ENCODE data around the gene PGS1.

The PGS1 gene

DNA sequence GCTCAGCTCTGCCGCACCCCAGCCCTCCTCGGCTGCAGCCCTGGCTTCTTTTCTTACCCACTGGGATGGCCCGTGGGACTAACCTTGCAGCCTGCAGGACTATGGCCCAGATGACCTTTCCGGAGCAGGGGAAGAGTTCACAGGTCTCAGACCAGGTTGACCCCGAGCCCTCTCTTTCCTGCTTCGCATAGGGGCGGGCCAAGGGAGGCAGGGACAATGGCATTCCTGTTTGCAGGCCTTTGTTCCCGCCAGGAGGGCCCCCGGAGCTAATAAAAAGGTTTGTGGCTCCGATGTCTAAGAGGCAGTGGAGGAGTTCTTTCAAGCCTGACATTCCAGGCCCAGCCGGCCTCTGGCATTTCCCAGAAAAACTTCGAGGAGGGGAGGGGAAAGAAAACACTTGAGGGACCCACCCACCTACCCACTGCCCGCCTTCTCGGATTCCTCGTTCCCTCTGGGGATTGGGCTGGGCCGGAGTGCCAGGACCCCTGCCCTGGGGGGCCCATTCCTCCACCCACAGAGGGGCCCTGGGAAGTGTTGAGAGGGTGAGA lies 12.8 kb upstream of the PGS1 start:
- DNase-seq = no peak

DNA sequence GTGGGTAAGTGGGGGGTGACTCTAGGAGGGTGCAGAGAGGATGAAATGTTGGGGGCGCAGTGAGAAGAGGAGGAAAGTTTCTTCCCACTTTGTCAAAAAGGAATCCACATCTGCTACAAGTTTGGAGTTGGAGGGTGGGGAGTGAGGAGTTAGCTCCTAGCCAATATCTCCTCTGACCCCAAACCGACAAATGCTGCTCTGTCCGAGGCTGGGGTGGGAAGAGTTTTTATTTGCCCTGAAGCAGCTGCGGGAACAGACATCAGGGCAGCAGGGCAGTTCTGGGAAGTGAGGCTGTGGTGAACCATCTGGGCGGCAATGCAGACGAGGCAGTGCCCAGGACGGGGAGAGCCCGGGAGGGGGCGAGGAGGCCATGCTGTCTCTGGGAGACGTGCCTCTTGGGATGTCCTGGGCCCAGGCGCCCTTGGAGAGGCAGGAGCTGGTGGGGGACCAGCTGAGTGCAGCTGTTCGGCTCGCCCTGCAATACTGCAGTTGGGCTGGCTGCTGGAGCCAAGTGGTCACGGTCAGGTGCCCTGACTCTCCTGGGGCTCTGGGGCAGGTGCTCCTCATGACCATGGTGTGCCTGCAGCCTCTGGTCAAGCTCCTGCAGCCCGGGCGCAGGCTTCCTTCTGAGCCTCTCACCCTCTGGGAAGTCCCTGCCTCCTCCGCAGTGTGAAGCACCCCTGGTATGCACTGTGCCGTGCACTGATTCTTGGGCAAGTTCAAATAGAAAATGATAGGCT lies 12.2 kb upstream of the PGS1 start:
- DNase-seq = no peak

- no peak for DNase-seq
These were observed 11.3 kb upstream of the PGS1 start for GRCh38 chr17:78367193-78367592.

DNA sequence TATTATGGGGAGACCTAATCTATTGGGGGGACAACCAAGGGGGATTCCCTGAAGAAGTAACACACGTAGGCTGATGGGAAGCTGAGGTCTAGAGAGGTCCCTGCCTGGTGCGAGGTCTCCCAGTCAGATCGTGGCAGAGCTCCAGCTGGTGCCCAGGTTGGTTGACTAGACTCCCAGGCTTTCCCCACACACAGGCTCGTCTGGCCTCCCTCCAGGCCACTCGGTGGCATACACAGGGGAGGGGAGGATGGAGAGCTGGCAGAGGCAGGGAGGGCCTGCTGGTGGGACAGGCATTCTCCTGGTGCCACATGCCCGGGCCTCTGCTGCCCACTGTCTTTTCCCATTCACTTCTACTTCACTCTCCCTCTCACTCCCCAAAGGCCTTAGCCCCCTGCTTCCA lies 10.1 kb upstream of the PGS1 start:
- no peak for DNase-seq

DNA sequence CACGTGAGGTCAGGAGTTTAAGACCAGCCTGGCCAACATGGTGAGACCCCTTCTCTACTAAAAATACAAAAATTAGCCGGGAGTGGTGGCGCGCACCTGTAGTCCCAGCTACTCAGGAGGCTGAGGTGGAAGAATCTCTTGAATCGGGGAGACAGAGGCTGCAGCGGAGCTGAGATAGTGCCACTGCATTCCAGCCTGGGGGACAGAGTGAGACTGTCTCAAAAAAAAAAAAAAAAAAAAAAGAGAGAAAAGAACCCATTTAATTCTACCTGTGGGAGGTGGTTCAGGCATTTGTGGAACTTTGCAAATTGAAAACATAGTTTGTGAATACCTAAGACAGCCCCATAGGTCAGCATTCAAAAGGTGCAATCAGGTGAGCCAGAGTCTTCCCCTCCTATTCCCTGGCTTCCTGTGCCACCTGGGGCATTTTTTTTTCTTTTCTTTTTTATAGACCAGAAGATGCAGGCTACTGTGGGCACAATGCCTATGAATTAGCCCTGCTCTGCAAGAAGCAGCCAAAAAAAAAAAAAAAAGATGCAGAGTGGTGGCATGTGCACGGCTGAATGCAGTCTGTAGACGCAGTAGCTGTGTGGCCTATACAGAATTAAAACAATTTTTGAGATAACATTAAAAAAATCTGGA lies 9.5 kb upstream of the PGS1 start:
- no peak for DNase-seq

DNA sequence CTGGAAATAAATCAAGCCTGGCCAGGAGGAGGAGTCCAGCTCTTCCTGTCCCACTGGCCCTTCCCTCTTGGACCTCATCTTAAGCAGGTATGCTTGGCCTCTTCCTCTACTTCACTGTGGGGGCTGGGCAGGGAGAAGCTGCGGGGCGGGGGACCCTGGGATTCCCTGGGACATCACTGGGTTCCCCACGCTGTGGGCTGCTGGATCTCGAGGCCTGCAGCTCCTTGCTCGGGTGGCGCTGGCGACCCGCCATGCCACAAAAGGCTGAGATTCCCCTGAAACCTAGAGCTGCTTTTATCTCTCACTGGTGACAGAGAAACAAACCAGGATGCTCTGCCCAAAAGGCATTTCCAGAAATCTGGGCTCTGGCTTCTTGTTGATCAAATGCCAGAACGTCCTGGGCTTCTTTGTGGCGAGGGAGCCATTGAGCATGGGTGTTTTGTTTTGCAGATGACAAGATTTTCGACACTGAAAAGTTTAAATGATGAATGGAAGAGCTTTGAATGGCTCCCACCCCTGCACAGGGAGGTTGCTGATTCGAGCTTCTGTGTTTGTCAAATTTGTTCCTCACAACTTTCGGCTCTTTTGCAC lies 8.6 kb upstream of the PGS1 start:
- DNase-seq = no peak

GRCh38 chr17:78371056-78371455 lies 7.4 kb upstream of the PGS1 start:
- DNase-seq = no peak

- no peak for DNase-seq
These were observed 5.6 kb upstream of the PGS1 start for GRCh38 chr17:78372841-78373240.

- no peak for DNase-seq
These were observed 4.3 kb upstream of the PGS1 start for GRCh38 chr17:78374189-78374588.

- no peak for DNase-seq
These were observed 3.7 kb upstream of the PGS1 start for GRCh38 chr17:78374631-78375274.

- DNase-seq = no peak
These were observed 2.9 kb upstream of the PGS1 start for GRCh38 chr17:78375401-78376151.

GRCh38 chr17:78376161-78376560 lies 2.3 kb upstream of the PGS1 start:
- DNase-seq = no peak

- DNase-seq = no peak
These were observed 608 bp upstream of the PGS1 start for GRCh38 chr17:78377858-78378224.

- peak; percentile 51 for DNase-seq
These were observed 662 bp downstream of the PGS1 start for GRCh38 chr17:78379131-78379491.

GRCh38 chr17:78380370-78380769 lies 1.9 kb downstream of the PGS1 start:
- DNase-seq = peak; percentile 49

GRCh38 chr17:78381601-78382232 lies 3.3 kb downstream of the PGS1 start:
- DNase-seq = peak; percentile 82

DNA sequence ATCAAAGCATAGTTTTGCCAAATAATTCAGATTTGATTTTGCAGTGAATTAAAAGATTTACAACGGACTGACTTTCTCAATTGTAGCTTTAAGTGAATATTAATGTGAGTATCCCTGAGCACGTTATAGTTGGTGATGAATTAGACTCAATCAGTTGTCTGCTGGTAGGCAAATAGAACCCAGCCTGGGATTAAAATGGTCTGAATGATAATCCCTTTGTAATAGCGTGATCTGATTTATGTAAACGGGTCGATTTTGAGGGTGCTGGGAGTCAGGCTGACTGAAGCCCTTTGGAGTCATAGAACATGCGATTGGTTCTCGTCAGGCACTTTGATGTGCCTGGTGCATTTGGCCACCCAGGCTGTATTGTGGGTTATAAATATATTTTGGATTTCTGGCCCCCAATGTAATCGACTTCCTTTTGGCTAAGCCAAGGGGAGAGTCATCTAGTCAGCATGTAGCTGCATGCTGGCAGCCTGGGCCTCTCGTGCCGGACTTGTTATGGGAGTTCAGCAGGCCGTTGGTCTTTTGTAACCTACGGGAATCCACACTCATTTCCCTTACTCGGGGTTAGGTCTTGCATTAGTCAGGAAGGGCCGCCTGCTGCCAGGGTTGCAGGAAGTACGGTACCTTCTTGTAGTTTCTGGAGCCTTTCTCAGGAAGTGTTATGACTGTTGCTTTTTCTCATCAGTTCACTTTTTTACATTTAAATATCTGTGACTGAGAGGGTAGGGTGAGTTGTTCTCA lies 5.4 kb downstream of the PGS1 start:
- peak; percentile 96 for DNase-seq

- DNase-seq = peak; percentile 25
These were observed 6.2 kb downstream of the PGS1 start for GRCh38 chr17:78384479-78385175.

DNA sequence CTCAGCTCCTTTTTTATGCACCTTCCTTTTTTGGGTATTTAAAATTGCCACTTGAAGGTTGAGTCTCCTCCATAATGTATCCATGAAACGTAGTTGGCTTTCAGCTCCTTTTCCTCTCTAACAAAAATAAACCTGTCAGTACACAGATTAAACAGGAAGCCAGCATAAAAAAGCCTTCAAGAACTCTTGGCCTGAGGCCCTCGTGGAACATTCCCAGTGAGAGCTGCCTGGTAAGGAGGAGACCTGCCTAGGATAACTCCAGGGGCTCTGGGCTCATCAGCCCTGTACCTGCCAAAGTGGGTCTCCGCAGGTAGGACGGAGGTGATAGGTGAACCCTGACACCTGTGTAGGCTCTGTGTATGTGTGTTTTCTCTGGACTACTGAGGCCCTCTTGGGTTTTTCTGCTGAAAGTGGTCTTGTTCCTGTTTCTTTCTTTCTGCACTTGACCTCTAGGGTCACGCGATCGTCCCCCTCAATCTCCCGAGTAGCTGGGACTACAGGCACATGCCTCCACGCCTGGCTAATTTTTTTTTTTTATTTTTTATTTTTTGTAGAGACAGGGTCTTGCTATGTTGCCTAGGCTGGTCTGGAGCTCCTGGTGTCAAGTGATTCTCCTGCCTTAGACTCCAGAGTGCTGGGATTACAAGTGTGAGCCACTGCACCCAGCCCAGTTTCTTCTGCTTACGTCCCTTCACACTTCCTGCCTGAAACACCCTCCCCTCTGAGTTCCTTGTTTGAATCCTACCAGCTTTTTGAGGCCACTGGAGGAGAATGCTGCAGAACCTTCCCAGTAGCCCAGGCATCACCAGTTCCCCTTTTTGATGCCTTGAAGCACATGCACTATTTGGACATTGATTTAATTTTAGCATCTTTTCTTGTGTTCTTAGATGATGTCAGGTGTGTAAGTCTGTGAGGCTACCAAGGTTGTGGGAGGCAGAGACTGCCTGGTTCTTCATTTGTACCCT lies 9.8 kb downstream of the PGS1 start:
- peak; percentile 28 for DNase-seq
